Kidney epithelial cell (primary cell): Measurements from ENCODE around the gene SIRT5. TPM values are rescaled to one million over a fixed set of nuclear protein-coding genes. Genes with fewer than 3 reads are reported as not detected.

Source experiments
- DNase-seq: peaks from one replicate; pipeline ENCODE4 v3.0.0-alpha.2; 2010; ENCODE audit warnings: low read depth
- H3K27me3 ChIP-seq: 2 replicates; pipeline ENCODE4 v1.6.0; 2011; ENCODE audit warnings: low read length; ENCODE audit not compliant: control insufficient read depth, insufficient read depth
- H3K36me3 ChIP-seq: 2 replicates; pipeline ENCODE4 v1.5.1; 2011; ENCODE audit warnings: low read length; ENCODE audit not compliant: control insufficient read depth, insufficient read depth
- H3K4me3 ChIP-seq: 2 replicates; pipeline ENCODE4 v1.5.1; 2011; ENCODE audit warnings: low read depth, mild to moderate bottlenecking, control low read depth, low read length
- total RNA-seq: library from RNA; depleted of rRNA; stranded (reverse); fragments of >200 nt; gene quantifications from 2 replicates; pipeline ENCODE4 v1.2.3, GENCODE V29; 2015
- TF ChIP-seq, protein P1 (sequence below): IDR thresholded peaks from 2 replicates; pipeline ENCODE4 v1.5.1; 2011; ENCODE audit warnings: mild to moderate bottlenecking, moderate library complexity, low read length, control low read depth, inconsistent platforms; ENCODE audit not compliant: insufficient read depth, poor library complexity, severe bottlenecking

The SIRT5 gene
- total RNA-seq, 1 donor from 2014 or later, result 11.9 TPM

GRCh38 chr6:13604546-13605416 is 30.4 kb downstream of the SIRT5 start:
- Histone ChIP-seq H3K27me3 (no peaks in the 10 kb centered on the region), H3K4me3 (no peak overlapping the region), H3K36me3 (no peaks in the 10 kb centered on the region)
- TF ChIP-seq, protein P1, sequence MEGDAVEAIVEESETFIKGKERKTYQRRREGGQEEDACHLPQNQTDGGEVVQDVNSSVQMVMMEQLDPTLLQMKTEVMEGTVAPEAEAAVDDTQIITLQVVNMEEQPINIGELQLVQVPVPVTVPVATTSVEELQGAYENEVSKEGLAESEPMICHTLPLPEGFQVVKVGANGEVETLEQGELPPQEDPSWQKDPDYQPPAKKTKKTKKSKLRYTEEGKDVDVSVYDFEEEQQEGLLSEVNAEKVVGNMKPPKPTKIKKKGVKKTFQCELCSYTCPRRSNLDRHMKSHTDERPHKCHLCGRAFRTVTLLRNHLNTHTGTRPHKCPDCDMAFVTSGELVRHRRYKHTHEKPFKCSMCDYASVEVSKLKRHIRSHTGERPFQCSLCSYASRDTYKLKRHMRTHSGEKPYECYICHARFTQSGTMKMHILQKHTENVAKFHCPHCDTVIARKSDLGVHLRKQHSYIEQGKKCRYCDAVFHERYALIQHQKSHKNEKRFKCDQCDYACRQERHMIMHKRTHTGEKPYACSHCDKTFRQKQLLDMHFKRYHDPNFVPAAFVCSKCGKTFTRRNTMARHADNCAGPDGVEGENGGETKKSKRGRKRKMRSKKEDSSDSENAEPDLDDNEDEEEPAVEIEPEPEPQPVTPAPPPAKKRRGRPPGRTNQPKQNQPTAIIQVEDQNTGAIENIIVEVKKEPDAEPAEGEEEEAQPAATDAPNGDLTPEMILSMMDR, result no peak
- no peak for DNase-seq

DNA sequence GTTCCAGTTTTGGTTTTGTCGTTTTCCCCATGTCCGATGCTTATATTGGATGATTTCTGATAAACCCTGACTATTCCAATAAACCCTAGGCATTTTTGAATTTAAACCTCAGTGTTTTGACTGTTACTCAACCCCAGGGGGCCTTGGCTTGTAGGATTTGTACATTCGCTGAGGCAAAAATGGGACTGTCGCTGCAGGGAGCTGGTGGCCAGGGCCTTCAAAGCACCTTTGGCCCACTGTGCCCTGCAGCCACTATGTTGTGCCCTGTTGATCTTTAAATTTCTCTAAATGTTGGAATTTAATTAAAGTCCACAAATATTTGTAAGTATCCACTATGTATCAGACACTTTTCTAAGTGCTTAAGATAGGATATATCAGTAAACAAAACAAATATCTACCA is 31.2 kb downstream of the SIRT5 start:
- no peak for DNase-seq
- TF ChIP-seq, protein P1, result no peak

DNA sequence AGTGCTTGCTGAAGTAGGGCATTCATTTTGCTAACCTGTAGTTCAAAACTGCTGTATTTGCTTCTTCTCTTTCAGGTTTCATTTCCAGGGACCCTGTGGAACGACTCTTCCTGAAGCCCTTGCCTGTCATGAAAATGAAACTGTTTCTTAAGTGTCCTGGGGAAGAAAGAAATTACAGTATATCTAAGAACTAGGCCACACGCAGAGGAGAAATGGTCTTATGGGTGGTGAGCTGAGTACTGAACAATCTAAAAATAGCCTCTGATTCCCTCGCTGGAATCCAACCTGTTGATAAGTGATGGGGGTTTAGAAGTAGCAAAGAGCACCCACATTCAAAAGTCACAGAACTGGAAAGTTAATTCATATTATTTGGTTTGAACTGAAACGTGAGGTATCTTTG is 37.3 kb downstream of the SIRT5 start:
- H3K36me3 ChIP-seq, result no peaks in the 10 kb centered on the region
- TF ChIP-seq, protein P1, result no peak
- H3K27me3 ChIP-seq, result no peaks in the 10 kb centered on the region
- H3K4me3 ChIP-seq, result no peak overlapping the region
- DNase-seq, result no peak

More for the DNA sequence above, 31.2 kb downstream of the SIRT5 start:
- Histone ChIP-seq H3K4me3 (no peak overlapping the region), H3K36me3 (no peaks in the 10 kb centered on the region), H3K27me3 (no peaks in the 10 kb centered on the region)

DNA sequence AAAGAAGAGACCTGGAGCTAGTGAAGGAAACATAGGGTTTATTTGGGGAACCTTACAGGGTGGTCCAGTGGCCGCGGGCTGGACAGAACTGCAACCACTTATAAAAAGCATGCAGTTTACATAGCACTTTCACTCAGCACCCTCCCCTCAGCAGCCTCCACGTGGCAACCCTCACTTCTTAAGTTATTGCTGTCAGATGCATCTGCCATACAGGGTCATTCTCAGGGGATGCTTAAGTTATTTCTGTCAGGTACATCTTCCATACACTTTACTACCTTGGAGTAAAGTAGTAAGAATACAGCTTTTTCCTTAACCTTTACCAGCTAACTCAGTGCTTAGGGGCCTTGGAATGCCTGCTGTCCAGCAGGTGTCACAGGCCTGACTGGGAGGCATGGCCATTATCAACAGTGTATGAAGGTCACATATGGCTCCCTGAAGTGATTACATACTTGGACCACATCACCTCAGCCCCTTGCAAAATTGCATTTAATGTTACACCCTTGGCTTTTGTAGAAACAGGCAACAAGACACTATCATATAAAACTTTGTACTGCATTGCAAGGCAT is 38.7 kb downstream of the SIRT5 start:
- no peak for DNase-seq
- TF ChIP-seq, protein P1, result no peak
- H3K4me3 ChIP-seq, result no peak overlapping the region

DNA sequence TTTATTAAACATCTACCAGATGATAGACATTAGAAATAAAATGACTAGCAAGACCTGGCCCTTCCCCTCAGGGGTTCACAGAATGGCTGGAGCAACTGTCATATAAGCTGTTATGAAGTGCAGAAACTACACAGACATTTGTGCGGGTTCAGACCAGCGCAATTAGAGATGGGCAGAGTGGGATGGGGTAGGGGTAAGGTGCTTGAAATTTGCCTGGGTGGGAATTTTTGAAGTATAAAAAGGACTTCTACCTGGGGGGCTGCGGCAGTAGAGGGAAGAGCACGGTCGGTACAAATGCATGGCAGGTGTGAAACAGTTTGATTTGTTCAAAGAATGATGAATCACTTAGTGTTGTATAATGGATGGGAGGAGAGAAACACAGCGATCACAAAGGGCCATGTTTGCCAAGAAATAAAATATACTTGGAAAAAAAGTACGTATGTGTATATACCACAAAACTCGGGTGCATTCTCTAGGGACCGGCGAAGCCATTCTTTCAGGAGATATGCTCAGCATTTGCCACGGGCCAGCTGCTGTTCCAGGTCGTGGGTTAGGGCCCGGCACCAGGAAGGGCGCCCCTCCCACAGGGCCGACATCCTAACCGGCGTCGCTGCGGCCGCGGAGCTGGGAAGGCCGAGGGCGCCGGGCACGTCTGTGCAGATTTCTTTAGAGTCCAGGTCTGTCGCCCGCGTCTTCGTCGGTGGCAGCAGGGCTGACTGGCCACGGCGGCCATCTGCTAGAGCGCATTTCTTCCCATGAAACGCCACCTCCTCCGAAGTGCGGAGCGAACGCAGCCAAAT is 39.9 kb downstream of the SIRT5 start:
- TF ChIP-seq, protein P1, result no peak
- peak overlapping the region; percentile 100 for H3K4me3 ChIP-seq
- no peaks in the 10 kb centered on the region for H3K36me3 ChIP-seq
- DNase-seq, result no peak
- H3K27me3 ChIP-seq, result no peaks in the 10 kb centered on the region

More for the DNA sequence above, 38.7 kb downstream of the SIRT5 start:
- Histone ChIP-seq H3K27me3 (no peaks in the 10 kb centered on the region), H3K36me3 (no peaks in the 10 kb centered on the region)
